ENCODE data around the gene C4orf54.

DNA sequence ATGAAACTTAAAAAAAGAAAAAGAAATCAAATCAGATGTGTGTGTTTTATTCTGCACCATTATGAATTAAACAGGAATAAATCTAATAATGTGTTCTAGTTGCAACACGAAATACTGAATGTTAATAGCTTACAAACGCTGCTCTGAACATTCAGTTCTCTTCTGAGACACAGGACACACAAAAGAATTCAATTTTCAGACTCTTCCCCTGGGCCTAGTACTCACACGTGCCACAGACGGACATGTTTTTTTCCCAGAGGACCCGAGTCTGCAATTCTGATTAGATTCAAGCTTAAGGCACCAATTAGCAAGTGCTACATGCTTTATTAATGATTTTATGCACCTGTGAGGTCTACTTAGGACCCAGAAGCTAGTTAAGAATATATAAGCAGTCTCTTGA is 20.5 kb downstream of the C4orf54 start:
- TF ChIP-seq, protein P1, sequence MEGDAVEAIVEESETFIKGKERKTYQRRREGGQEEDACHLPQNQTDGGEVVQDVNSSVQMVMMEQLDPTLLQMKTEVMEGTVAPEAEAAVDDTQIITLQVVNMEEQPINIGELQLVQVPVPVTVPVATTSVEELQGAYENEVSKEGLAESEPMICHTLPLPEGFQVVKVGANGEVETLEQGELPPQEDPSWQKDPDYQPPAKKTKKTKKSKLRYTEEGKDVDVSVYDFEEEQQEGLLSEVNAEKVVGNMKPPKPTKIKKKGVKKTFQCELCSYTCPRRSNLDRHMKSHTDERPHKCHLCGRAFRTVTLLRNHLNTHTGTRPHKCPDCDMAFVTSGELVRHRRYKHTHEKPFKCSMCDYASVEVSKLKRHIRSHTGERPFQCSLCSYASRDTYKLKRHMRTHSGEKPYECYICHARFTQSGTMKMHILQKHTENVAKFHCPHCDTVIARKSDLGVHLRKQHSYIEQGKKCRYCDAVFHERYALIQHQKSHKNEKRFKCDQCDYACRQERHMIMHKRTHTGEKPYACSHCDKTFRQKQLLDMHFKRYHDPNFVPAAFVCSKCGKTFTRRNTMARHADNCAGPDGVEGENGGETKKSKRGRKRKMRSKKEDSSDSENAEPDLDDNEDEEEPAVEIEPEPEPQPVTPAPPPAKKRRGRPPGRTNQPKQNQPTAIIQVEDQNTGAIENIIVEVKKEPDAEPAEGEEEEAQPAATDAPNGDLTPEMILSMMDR (IDR thresholded peaks at IDR 0.05; ENCODE audit: borderline replicate concordance, extremely low read depth, low read length, poor library complexity, severe bottlenecking): no peak
- TF ChIP-seq EZH2 (IDR thresholded peaks at IDR 0.05; ENCODE audit: borderline replicate concordance, low read depth, low read length, severe bottlenecking): no peak

All from DND-41 (cell line).